SK-N-MC (cell line): ENCODE results near the gene TREML4.

ENCODE experiments used
- EZH2 ChIP-seq: fragments of 200-600 bp; sonication (generic); IDR thresholded peaks from one replicate; pipeline ENCODE4 v1.6.1; 2017; ENCODE audit warnings: antibody characterized with exemption
- FOXP2 ChIP-seq: optimal IDR thresholded peaks from 2 replicates; pipeline ENCODE3; 2011; ENCODE audit warnings: mild to moderate bottlenecking, moderate library complexity; ENCODE audit not compliant: insufficient read depth; ENCODE audit errors: extremely low read length, control extremely low read depth
- POLR2AphosphoS5 ChIP-seq: IDR thresholded peaks from 2 replicates; pipeline ENCODE4 v1.6.1; 2012; ENCODE audit warnings: mild to moderate bottlenecking, low read depth, low read length, borderline replicate concordance

GRCh38 chr6:41193884-41194283 is 34.3 kb upstream of the TREML4 start:
- TF ChIP-seq EZH2 = no peak
- TF ChIP-seq POLR2AphosphoS5 = no peak
- TF ChIP-seq FOXP2 = no peak
